Activated T-helper 1 cell treated with anti-CD3 and anti-CD28 coated beads, Interleukin-12 subunit alpha, Interleukin-12 subunit beta, Interleukin-2, Interleukin-4 antibody, amounts not matched to agents 30 ng/mL and 10 ng/mL and 1 ng/mL, durations not matched to agents 14 hours and 24 hours and 36 hours (primary cell): ENCODE measurements around the gene SASS6. TPM values are rescaled to one million over a fixed set of nuclear protein-coding genes. Genes with fewer than 3 reads are reported as not detected.

ENCODE experiments used
- DNase-seq: peaks from one replicate; pipeline ENCODE4 v3.0.0; 2021; ENCODE audit warnings: low spot score
- H3K27ac Mint-ChIP-seq: one replicate; pipeline ENCODE4 v1.8.0; 2021; ENCODE audit warnings: mild to moderate bottlenecking, mixed read lengths
- H3K27me3 Mint-ChIP-seq: one replicate; pipeline ENCODE4 v1.8.0; 2022; ENCODE audit warnings: mild to moderate bottlenecking, moderate library complexity, mixed read lengths; ENCODE audit not compliant: insufficient read depth
- H3K36me3 Mint-ChIP-seq: one replicate; pipeline ENCODE4 v1.8.0; 2021; ENCODE audit warnings: low read depth, mixed read lengths
- H3K4me1 Mint-ChIP-seq: one replicate; pipeline ENCODE4 v1.8.0; 2021; ENCODE audit warnings: low read depth, mixed read lengths
- H3K4me3 Mint-ChIP-seq: one replicate; pipeline ENCODE4 v1.8.0; 2021; ENCODE audit warnings: mild to moderate bottlenecking, moderate library complexity, mixed read lengths
- H3K9me3 Mint-ChIP-seq: one replicate; pipeline ENCODE4 v1.8.0; 2021; ENCODE audit warnings: mixed read lengths
- intact Hi-C: fragments of 100-400 bp; cut with micrococcal nuclease; formaldehyde crosslinking; loops from one replicate; pipeline ENCODE4 v1.15.1; 2024
- total RNA-seq: library from RNA; stranded (reverse); gene quantifications from 2 replicates; pipeline ENCODE4 v1.2.3, GENCODE V29; 2022

The SASS6 gene
- total RNA-seq, 1 donor from 2014 or later = 16.4 TPM

DNA sequence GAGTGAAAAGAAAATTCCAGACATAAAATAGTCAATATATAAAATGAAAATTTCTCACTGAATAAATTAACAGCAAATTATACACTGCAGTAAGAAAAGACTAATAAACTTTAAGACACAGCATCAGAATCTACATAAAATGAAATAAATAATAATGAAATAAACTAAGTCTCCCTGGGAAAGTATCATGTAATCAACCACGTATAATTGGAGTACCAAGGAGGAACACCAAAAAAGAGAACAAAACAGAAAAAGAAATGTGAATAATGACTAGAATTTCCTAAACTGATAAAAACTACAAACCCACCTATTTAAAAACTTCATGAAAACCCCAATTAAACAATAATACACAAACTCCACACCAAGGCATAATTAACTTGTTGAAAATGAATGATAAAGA lies 43.6 kb downstream of the SASS6 start:
- intact Hi-C loops = no loop called here
- H3K27ac Mint-ChIP-seq = no peak overlapping the region
- no peak for DNase-seq
- no peaks in the 10 kb centered on the region for H3K9me3 Mint-ChIP-seq
- no peaks in the 10 kb centered on the region for H3K4me1 Mint-ChIP-seq
- peaks cover 25% of the 10 kb centered on the region for H3K36me3 Mint-ChIP-seq
- H3K27me3 Mint-ChIP-seq = no peaks in the 10 kb centered on the region
- H3K4me3 Mint-ChIP-seq = no peak overlapping the region

DNA sequence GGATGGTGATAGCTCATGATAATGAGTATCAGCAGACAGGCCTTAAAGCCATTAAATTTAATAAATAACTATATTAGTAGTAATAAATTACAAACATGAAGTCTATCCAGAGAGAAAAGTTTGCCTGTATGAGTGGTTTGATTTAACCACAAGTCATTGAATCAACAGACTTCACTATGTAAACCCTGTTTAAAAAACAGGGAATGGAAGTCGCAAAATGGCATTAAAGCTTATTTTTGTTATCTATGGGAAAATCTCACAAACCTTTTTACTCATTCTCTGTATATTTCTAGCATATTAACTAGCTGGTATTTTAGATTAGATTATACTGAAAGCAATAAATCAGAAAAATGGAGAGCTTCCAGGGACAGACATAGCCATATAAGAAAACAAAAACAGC lies 45.3 kb downstream of the SASS6 start:
- Mint-ChIP-seq H3K36me3 (peaks cover 24% of the 10 kb centered on the region), H3K4me3 (no peak overlapping the region), H3K27me3 (no peaks in the 10 kb centered on the region), H3K4me1 (no peaks in the 10 kb centered on the region), H3K27ac (no peak overlapping the region), H3K9me3 (no peaks in the 10 kb centered on the region)
- intact Hi-C loops = no loop called here
- no peak for DNase-seq

DNA sequence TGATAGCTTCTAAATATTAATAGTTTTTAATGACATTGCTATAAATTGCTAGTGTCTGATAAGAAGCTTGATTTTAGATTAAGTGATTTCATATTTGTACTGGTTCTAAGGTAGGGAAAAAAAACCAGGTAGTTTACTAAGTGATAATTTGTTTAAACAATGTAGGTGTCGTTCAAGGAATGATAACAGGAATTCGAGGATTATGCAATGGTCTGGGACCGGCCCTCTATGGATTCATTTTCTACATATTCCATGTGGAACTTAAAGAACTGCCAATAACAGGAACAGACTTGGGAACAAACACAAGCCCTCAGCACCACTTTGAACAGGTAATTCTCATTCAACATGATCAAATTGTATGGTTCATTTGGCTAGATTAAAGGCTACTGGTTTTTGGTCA lies 52.4 kb downstream of the SASS6 start:
- no peak for DNase-seq
- Mint-ChIP-seq H3K27ac (no peak overlapping the region), H3K27me3 (no peaks in the 10 kb centered on the region), H3K9me3 (no peaks in the 10 kb centered on the region), H3K4me3 (no peak overlapping the region), H3K36me3 (peaks cover 21% of the 10 kb centered on the region), H3K4me1 (peaks cover under 1% of the 10 kb centered on the region)
- intact Hi-C loops = no loop called here

DNA sequence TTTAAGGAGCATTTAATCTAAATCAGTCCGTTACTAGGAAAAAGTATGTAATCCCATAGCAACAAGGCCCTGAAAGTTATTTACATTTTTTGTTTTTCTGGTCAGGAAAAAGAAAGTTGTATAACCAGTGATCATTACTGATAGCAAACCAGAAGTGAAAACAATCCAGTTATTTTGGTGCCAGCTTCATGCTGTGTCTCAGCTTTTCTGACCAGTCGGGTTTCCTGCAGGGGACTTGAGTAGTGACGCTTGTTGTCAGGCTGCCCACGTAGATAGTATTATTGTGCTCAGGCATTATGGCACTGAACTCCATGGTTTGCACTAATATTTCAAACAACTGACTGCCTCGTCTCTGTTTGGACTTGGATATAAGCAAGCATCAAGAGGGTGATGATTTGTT lies 55.2 kb downstream of the SASS6 start:
- peaks cover 32% of the 10 kb centered on the region for H3K36me3 Mint-ChIP-seq
- no peak overlapping the region for H3K27ac Mint-ChIP-seq
- H3K27me3 Mint-ChIP-seq = no peaks in the 10 kb centered on the region
- no peak overlapping the region for H3K4me3 Mint-ChIP-seq
- peaks cover 6% of the 10 kb centered on the region for H3K4me1 Mint-ChIP-seq
- intact Hi-C loops = loop anchor here (5.0 kb wide), 1 partner anchor 35 kb away; no protein-coding TSS in a partner anchor
- no peak for DNase-seq
- H3K9me3 Mint-ChIP-seq = no peaks in the 10 kb centered on the region

DNA sequence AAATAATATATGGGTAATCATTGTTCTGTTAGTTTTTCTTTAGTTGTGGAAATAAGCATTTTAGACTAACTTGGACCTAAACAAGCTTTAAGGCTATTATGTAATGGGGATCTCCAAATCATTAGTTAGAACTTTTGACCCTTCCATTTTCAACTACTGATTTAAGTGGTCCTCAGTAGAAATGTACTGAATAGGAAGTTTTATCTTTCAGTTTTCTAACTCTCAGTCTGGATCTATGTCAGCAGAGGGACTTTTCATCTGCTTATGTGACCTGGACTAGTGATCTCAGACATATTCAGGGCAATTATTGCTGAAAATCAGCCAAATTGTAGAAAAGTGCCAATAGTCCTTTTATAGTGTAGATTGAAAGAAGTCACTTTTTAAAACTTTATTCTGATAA lies 56.0 kb downstream of the SASS6 start:
- intact Hi-C loops = loop anchor here (5.0 kb wide), 1 partner anchor 34 kb away; no protein-coding TSS in a partner anchor
- no peaks in the 10 kb centered on the region for H3K9me3 Mint-ChIP-seq
- no peak overlapping the region for H3K27ac Mint-ChIP-seq
- H3K4me1 Mint-ChIP-seq = peaks cover 6% of the 10 kb centered on the region
- H3K27me3 Mint-ChIP-seq = no peaks in the 10 kb centered on the region
- no peak for DNase-seq
- no peak overlapping the region for H3K4me3 Mint-ChIP-seq
- H3K36me3 Mint-ChIP-seq = peaks cover 35% of the 10 kb centered on the region

DNA sequence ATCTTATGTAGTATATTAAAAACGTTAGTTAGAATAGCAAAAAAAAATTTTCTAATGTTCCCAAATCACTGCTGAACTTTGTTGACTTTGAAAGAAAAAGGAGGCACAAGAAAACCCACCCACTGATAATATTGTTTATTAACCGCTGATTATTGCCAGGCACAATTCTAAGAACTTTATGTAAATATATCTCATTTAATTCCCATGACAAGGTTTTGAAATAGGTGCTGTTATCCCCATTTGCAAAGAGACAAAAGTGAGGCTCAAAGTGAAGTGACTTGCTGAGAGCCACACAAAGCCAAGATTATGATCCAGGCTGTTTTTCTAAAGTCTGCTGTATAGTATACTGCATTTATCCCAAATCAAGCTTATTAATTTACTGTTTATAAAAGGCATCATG lies 56.4 kb downstream of the SASS6 start:
- H3K36me3 Mint-ChIP-seq = peaks cover 39% of the 10 kb centered on the region
- H3K4me1 Mint-ChIP-seq = peaks cover 9% of the 10 kb centered on the region
- H3K9me3 Mint-ChIP-seq = no peaks in the 10 kb centered on the region
- H3K27ac Mint-ChIP-seq = no peak overlapping the region
- no peaks in the 10 kb centered on the region for H3K27me3 Mint-ChIP-seq
- no peak for DNase-seq
- intact Hi-C loops = loop anchor here (5.0 kb wide), 1 partner anchor 34 kb away; no protein-coding TSS in a partner anchor
- no peak overlapping the region for H3K4me3 Mint-ChIP-seq

DNA sequence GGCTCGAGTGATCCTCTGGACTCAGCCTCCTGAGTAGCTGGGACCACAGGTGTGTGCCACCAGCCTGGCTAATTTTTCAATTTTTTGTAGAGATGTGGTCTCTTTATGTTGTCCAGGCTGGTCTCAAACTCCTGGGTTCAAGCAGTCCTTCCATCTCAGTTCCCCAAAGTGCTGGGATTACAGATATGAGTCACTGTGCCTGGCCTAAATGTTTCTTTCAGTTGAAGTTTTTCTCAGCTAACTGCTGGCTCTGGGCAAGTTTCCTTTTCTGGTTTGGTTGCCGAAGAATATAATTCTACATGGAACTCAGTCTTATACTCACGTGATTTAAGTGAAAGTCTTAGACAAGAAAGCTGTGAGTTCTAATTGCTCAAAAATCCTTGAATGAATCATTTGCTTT lies 57.0 kb downstream of the SASS6 start:
- H3K9me3 Mint-ChIP-seq = no peaks in the 10 kb centered on the region
- H3K36me3 Mint-ChIP-seq = peaks cover 41% of the 10 kb centered on the region
- no peak overlapping the region for H3K4me3 Mint-ChIP-seq
- H3K4me1 Mint-ChIP-seq = peaks cover 12% of the 10 kb centered on the region
- H3K27me3 Mint-ChIP-seq = no peaks in the 10 kb centered on the region
- no peak for DNase-seq
- intact Hi-C loops = loop anchor here (5.0 kb wide), 1 partner anchor 33 kb away; no protein-coding TSS in a partner anchor
- no peak overlapping the region for H3K27ac Mint-ChIP-seq

DNA sequence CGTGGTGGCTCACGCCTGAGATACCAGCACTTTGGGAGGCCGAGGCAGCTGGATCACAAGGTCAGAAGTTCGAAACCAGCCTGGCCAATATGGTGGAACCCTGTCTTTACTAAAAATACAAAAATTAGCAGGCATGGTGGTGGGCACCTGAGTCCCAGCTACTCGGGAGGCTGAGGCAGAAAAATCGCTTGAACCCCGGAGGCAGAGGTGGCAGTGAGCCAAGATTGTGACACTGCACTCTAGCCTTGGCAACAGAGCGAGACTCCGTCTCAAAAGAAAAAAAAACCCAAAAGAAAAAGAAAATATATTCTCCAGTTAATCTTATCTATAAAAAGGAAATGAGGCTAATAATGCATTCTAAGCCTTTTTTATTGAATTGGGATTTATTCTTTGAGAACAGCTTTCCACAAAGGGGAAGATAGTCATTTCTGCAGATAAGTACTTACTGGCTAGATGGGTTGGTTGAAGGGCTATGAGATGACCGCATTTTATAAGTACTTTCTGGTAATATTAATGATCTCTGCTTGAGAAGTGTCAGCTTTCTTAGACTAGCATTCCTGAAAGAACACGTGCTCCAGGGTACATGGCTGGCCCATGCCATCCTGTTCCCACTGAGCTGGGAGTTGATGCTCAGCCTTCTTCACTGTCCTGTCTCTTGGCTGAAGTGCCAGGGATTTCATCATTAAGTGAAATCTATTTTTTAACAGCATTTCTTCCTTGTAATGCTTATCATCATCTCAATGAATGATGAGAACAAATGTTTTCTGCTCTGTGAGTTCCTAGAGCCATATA lies 57.9 kb downstream of the SASS6 start:
- H3K9me3 Mint-ChIP-seq = no peaks in the 10 kb centered on the region
- no peak for DNase-seq
- H3K4me3 Mint-ChIP-seq = no peak overlapping the region
- peaks cover 46% of the 10 kb centered on the region for H3K36me3 Mint-ChIP-seq
- no peaks in the 10 kb centered on the region for H3K27me3 Mint-ChIP-seq
- intact Hi-C loops = loop anchor here (5.0 kb wide), 1 partner anchor 32 kb away; no protein-coding TSS in a partner anchor
- peaks cover 22% of the 10 kb centered on the region for H3K4me1 Mint-ChIP-seq
- peak overlapping the region; percentile 26 for H3K27ac Mint-ChIP-seq

DNA sequence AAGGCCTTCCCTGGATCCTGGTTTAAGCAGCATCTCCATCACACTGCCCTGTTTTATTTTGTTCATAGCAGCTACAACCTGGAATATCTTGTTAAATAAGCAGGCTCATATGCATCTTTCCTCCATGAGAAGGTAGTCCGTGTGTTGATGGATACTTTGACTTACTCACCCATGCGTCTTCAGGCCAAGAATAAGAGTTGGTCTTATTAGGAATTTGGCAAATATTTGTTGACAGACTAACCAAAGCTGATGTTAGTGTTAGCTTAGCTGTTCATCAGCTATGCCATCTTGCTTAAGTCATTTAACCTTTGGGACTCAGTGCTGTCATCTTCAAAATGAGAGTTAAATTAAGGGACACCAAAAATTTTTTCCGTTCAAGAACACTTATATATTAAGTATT lies 59.2 kb downstream of the SASS6 start:
- Mint-ChIP-seq H3K27ac (no peak overlapping the region), H3K4me3 (no peak overlapping the region), H3K9me3 (no peaks in the 10 kb centered on the region), H3K4me1 (peaks cover 26% of the 10 kb centered on the region), H3K27me3 (no peaks in the 10 kb centered on the region), H3K36me3 (peaks cover 54% of the 10 kb centered on the region)
- intact Hi-C loops = no loop called here
- DNase-seq = no peak

DNA sequence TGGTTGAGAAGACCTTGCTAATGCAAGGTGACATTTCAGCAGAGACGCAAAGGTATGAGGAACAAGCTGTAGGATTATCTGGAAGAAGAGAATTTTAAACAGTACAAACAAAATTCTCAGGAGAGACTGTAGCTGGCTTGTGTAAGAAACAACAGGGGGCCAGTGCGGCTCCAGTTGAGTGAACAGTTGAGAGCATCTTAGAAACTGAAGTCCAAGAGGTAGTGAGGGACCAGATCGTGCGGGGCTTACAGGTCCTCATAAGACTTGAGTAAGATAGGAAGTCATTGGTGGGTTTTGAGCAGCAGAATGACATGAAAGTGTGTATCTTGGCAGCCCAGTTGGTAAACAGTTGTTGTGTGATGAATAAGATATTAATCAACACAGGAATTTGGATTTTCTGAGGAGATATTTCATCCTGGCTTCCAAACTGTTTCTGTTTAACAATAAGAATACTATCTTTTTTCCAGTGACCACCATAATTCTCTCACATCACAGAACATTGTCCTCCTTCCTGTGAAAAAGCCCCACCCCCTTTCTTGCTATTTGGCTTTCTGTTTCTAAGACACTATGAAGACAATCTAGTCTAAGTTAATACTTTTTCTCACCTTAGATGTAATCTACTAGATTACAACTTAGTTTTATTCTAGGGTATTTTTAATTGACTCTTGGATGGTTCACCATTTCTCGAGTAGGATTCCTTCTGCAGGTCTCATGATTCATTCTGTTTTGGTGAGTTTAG lies 62.4 kb downstream of the SASS6 start:
- H3K4me1 Mint-ChIP-seq = peaks cover 34% of the 10 kb centered on the region
- no peak overlapping the region for H3K4me3 Mint-ChIP-seq
- no peak for DNase-seq
- no peaks in the 10 kb centered on the region for H3K27me3 Mint-ChIP-seq
- intact Hi-C loops = no loop called here
- peaks cover 63% of the 10 kb centered on the region for H3K36me3 Mint-ChIP-seq
- no peaks in the 10 kb centered on the region for H3K9me3 Mint-ChIP-seq
- H3K27ac Mint-ChIP-seq = no peak overlapping the region

DNA sequence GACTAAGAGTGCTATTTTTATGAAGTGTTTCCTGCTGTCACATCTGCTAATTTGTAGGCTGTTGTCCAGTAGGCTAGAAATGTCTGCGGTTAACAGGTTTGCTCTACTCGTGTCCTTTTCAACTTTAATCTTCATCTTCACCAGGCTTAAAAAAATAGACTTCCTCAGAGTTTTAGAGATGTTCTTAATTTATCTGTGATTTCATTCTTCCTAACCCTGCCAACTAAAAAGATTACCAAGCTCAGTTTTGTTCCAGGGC lies 66.8 kb downstream of the SASS6 start:
- H3K36me3 Mint-ChIP-seq = peaks cover 55% of the 10 kb centered on the region
- no peaks in the 10 kb centered on the region for H3K27me3 Mint-ChIP-seq
- peak overlapping the region; percentile 66 for H3K27ac Mint-ChIP-seq

DNA sequence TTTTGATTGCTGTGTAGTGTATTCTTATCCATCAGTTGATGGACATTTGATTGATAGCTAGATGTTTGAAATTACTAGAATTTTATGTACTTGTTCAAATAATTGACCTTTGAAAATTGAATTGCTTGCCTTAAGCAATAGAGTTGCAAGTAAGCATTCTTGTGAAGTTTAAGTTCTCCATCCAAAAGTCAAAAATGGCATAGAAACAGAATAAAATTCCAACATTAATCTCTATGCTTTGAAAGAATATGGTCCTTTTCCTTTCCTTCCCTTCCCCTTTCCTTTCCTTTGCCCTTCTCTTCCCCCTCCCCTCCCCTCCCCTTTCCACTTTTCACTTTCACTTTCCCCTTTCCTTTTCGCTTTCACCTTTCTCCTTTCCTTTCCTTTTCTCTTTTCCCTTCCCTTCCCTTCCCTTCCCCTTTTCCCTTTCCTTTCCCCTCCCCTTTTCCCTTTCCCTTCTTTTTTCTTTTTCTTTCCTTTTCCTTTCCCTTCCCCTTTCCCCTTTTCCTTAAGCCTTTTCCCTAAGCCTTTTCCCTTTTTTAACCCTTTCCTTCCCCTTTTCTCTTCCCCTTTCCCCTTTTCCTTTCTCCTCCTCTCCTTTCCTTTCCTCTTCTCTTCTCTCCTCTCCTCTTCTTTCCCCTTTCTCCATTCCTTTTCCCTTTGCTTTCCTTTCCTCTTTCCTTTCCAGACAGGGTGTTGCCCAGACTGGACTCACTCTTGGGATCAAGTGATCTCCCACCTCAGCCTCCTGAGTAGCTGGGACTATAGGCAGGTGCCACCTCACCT lies 67.4 kb downstream of the SASS6 start:
- Mint-ChIP-seq H3K9me3 (no peaks in the 10 kb centered on the region), H3K27me3 (no peaks in the 10 kb centered on the region), H3K36me3 (peaks cover 60% of the 10 kb centered on the region)

More for the DNA sequence above, 66.8 kb downstream of the SASS6 start:
- Mint-ChIP-seq H3K4me1 (peaks cover 32% of the 10 kb centered on the region), H3K4me3 (no peak overlapping the region), H3K9me3 (no peaks in the 10 kb centered on the region)
- no peak for DNase-seq
- intact Hi-C loops = no loop called here

DNA sequence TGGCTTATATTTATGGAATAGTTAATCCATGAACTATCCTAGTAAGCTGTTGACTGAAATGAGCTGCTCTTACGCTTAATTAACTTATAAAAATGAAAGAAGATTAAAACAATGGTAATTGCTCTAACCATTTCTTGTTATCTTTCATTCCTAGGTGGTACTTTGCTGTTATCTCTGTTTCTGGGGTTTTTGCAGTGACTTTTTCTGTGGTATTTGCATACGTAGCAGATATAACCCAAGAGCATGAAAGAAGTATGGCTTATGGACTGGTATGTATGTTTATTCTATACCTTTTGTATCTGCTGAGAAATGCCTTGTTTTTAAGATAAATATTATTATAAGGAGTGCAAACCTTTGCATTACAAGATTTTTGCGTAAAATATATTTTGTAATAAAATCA lies 71.0 kb downstream of the SASS6 start:
- Mint-ChIP-seq H3K9me3 (no peaks in the 10 kb centered on the region), H3K27ac (no peak overlapping the region), H3K4me3 (no peak overlapping the region), H3K27me3 (no peaks in the 10 kb centered on the region), H3K4me1 (peaks cover 17% of the 10 kb centered on the region), H3K36me3 (peaks cover 41% of the 10 kb centered on the region)
- intact Hi-C loops = no loop called here
- no peak for DNase-seq

More for the DNA sequence above, 67.4 kb downstream of the SASS6 start:
- Mint-ChIP-seq H3K4me3 (no peak overlapping the region), H3K4me1 (peaks cover 27% of the 10 kb centered on the region), H3K27ac (no peak overlapping the region)
- intact Hi-C loops = no loop called here
- no peak for DNase-seq
